Measurements from ENCODE around the gene TLR1. TPM values are rescaled to one million over a fixed set of nuclear protein-coding genes. Genes with fewer than 3 reads are reported as not detected.

TLR1 gene
- total RNA-seq, 2 donors from 2014 or later, result 3.6 to 8.9 TPM

DNA sequence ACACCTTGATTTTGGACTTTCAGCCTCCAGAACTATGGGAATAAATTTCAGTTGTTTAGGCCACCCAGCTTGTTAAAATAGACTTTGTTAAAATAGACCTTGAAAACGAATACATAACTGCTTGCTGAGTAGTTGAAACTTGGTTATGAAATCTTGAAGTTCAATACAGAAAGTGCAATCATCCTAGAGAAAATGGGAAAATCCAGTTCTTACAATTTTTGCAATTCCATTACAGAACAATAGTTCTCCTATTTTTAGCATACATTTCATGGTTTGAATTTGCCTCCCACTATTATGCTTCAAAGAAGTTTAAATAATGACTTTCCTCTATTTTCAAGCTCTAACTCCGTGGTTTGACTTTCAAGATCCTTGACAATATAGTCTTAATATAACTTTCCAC is 10.5 kb downstream of the TLR1 start:
- Histone ChIP-seq H3K4me1 (no peaks in the 10 kb centered on the region), H3K27me3 (no peaks in the 10 kb centered on the region), H3K9me3 (peaks cover 0 to 12% of the 10 kb centered on the region in 2 donors), H3K4me3 (no peak overlapping the region), H3K27ac (no peak overlapping the region), H3K36me3 (peaks cover 12% of the 10 kb centered on the region)
- TF ChIP-seq CTCF (IDR thresholded peaks at IDR 0.05), result no peak
- no peak for DNase-seq (ENCODE audit: low spot score)

DNA sequence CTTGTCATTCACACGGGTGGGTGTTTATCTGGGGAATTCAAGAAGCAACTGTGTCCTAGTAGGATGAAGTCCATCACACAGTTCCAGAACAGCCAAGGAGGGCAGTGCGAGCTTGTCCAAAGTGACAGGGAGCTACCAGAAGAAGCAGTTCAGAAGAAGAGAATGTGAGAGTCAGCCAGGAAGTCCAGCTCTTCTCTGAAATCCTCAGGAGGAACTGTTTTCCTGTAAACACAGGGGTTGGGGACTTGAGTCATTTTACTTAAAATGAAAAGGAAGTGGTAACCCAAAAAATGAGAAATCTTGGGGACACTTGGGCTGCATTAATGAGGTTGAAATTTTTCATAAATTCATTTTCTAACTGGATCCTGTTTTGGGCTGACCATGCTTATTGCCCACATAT is 13.6 kb downstream of the TLR1 start:
- TF ChIP-seq CTCF (IDR thresholded peaks at IDR 0.05), result no peak
- no peaks in the 10 kb centered on the region for H3K36me3 ChIP-seq
- DNase-seq (ENCODE audit: low spot score), result no peak
- H3K27me3 ChIP-seq, result no peaks in the 10 kb centered on the region
- H3K27ac ChIP-seq, result no peak overlapping the region
- no peaks in the 10 kb centered on the region for H3K4me1 ChIP-seq
- no peaks in the 10 kb centered on the region for H3K9me3 ChIP-seq
- H3K4me3 ChIP-seq, result no peak overlapping the region

GRCh38 chr4:38788317-38788716 is 16.3 kb downstream of the TLR1 start:
- Histone ChIP-seq H3K4me3 (no peak overlapping the region), H3K36me3 (no peaks in the 10 kb centered on the region), H3K9me3 (no peaks in the 10 kb centered on the region), H3K27me3 (no peaks in the 10 kb centered on the region), H3K4me1 (no peaks in the 10 kb centered on the region), H3K27ac (no peak overlapping the region)
- no peak for TF ChIP-seq CTCF (IDR thresholded peaks at IDR 0.05)
- no peak for DNase-seq (ENCODE audit: low spot score)

DNA sequence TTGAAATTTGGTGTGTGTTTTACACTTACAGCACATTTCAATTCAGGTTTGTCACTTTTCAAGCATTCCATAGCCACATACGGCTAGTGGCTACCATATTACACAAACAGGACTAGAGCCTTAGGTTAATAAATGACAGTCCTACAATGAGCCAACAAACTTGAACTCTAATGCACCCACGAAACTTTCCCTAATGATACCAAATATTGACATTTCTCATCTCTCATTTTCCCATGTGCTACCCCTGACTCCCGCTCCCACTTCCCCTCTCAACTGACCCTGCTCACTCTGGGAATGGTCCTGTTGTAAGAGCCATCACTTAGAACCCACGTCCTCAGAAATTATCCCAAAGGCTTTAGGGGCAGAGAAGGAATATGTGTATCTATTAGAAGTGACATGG is 16.9 kb downstream of the TLR1 start:
- Histone ChIP-seq H3K4me3 (no peak overlapping the region), H3K36me3 (no peaks in the 10 kb centered on the region), H3K27ac (no peak overlapping the region), H3K27me3 (no peaks in the 10 kb centered on the region), H3K4me1 (no peaks in the 10 kb centered on the region), H3K9me3 (no peaks in the 10 kb centered on the region)
- TF ChIP-seq CTCF (IDR thresholded peaks at IDR 0.05), result no peak
- DNase-seq (ENCODE audit: low spot score), result no peak

- Histone ChIP-seq H3K36me3 (no peaks in the 10 kb centered on the region), H3K27ac (no peak overlapping the region), H3K9me3 (no peaks in the 10 kb centered on the region), H3K4me3 (no peak overlapping the region), H3K4me1 (no peaks in the 10 kb centered on the region), H3K27me3 (no peaks in the 10 kb centered on the region)
- no peak for DNase-seq (ENCODE audit: low spot score)
- TF ChIP-seq CTCF (IDR thresholded peaks at IDR 0.05), result no peak
Measured at GRCh38 chr4:38785901-38786402, 18.6 kb downstream of the TLR1 start.

- Histone ChIP-seq H3K9me3 (no peaks in the 10 kb centered on the region), H3K27me3 (no peaks in the 10 kb centered on the region), H3K4me3 (no peak overlapping the region), H3K27ac (no peak overlapping the region), H3K36me3 (no peaks in the 10 kb centered on the region), H3K4me1 (no peaks in the 10 kb centered on the region)
- no peak for DNase-seq (ENCODE audit: low spot score)
- no peak for TF ChIP-seq CTCF (IDR thresholded peaks at IDR 0.05)
Measured at GRCh38 chr4:38785041-38785790, 19.4 kb downstream of the TLR1 start.

Measured in right atrium auricular region (tissue), 2 donors.